Anterior cingulate cortex (tissue), 58 donors: Measurements from ENCODE around the gene CASP8AP2.
"Not testable (repeated sequence)": the region's sequence is repeated elsewhere in the genome, so short reads cannot be mapped to it uniquely, and the experiment has no call there.

Experiments used
- DNase-seq, 58 donors: peaks; one replicate each; lab custom pipeline; 2025; lab: John Stamatoyannopoulos, UW

Gene CASP8AP2

DNA sequence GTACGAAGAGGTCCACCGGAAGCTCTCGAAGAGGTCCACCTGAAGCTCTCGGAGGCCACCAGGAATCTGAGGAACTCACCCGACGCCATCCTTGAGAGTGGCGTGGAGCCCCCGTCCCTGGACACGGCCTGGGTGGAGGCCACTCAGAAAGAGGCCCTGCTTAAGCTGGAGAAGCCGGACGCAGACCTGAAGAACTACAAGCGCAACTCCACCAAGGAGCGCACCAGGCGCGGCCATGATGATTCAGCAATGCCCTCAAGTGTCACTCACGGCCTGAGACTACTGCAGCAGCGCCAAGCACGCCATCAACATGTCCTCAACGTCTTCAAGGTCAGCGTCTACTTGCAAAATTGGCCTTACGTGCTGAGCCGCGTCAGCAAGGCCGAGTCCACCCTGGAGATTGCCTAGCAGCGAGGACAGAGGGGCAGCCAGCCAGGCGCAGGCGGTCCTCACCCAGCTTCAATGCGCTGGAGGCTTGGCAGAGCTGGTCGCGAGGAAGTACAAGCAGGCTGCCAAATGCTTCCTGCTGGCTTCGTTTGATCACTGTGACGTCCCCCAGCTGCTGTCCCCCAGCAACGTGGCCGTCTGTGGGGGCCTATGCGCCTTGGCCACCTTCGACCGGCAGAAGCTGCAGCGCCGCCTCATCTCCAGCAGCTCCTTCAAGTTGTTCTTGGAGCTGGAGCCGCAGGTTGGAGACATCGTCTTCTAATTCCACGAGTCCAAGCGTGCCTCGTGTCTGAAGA lies 56.9 kb downstream of the CASP8AP2 start:
- no peak for DNase-seq

- no peak for DNase-seq
Observed at GRCh38 chr6:89887452-89888137, 57.9 kb downstream of the CASP8AP2 start.

GRCh38 chr6:89888138-89888514 lies 58.4 kb downstream of the CASP8AP2 start:
- no peak for DNase-seq

DNA sequence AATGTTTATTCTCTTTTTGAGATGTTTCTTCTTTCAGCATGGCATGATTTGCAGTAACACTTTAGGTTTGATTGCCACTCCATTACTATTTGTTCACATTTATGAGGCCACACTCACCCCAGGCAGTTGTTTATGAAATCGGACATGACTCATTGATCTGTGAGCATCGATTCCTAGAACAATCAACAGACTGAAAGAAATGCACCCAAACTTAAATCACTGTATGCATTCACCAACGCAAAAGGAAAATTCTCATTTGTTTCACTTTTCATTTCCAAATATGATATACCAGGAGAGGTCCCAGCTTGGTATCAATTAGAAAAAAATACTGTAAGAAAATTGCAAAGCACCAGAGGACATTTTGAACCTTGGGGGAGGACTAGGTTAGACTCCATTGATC lies 59.2 kb downstream of the CASP8AP2 start:
- DNase-seq, result no peak

DNA sequence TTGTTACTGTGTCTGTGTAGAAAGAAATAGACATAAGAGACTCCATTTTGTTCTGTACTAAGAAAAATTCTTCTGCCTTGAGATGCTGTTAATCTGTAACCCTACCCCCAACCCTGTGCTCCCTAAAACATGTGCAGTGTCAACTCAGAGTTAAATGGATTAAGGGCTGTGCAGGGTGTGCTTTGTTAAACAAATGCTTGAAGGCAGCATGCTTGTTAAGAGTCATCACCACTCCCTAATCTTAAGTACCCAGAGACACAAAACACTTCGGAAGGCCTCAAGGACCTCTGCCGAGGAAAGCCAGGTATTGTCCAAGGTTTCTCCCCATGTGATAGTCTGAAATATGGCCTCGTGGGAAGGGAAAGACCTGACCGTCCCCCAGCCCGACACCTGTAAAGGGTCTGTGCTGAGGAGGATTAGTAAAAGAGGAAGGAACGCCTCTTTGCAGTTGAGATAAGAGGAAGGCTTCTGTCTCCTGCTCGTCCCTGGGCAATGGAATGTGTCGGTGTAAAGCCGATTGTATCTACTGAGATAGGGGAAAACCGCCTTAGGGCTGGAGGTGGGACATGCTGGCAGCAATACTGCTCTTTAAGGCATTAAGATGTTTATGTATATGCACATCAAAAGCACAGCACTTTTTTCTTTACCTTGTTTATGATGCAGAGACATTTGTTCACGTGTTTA lies 61.3 kb downstream of the CASP8AP2 start:
- not testable (repeated sequence) for DNase-seq

- DNase-seq, result not testable (repeated sequence)
Observed at GRCh38 chr6:89892577-89892976, 62.9 kb downstream of the CASP8AP2 start.

DNA sequence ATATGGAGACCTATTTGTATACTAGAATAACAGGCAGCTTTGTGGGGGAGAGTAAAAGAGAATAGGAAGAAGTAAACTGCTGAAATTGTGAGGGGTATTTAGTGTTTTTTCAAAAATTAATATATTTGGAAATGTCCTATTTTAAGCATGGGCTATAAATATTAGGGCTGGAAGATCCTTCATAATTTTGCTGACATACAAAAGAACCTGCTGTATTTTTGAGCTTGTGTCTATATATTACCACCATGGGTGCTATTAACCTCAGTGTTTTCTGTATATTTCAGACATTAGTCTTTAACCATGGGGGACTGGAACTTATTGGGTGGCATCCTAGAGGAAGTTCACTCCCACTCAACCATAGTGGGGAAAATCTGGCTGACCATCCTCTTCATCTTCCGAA lies 64.5 kb downstream of the CASP8AP2 start, which contains the start of gene GJA10:
GJA10 (plus strand) TSS at position 301 of the 400 bp plus-strand sequence; CDS start at position 301, 0 bp downstream.
- DNase-seq, result no peak

DNA sequence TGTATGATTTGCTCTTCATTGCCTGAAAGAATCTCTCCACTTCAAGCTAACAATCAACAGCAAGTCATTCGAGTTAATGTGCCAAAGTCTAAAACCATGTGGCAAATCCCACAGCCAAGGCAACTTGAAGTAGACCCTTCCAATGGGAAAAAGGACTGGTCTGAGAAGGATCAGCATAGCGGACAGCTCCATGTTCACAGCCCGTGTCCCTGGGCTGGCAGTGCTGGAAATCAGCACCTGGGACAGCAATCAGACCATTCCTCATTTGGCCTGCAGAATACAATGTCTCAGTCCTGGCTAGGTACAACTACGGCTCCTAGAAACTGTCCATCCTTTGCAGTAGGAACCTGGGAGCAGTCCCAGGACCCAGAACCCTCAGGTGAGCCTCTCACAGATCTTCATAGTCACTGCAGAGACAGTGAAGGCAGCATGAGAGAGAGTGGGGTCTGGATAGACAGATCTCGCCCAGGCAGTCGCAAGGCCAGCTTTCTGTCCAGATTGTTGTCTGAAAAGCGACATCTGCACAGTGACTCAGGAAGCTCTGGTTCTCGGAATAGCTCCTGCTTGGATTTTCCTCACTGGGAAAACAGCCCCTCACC lies 65.7 kb downstream of the CASP8AP2 start:
- DNase-seq, result no peak

DNA sequence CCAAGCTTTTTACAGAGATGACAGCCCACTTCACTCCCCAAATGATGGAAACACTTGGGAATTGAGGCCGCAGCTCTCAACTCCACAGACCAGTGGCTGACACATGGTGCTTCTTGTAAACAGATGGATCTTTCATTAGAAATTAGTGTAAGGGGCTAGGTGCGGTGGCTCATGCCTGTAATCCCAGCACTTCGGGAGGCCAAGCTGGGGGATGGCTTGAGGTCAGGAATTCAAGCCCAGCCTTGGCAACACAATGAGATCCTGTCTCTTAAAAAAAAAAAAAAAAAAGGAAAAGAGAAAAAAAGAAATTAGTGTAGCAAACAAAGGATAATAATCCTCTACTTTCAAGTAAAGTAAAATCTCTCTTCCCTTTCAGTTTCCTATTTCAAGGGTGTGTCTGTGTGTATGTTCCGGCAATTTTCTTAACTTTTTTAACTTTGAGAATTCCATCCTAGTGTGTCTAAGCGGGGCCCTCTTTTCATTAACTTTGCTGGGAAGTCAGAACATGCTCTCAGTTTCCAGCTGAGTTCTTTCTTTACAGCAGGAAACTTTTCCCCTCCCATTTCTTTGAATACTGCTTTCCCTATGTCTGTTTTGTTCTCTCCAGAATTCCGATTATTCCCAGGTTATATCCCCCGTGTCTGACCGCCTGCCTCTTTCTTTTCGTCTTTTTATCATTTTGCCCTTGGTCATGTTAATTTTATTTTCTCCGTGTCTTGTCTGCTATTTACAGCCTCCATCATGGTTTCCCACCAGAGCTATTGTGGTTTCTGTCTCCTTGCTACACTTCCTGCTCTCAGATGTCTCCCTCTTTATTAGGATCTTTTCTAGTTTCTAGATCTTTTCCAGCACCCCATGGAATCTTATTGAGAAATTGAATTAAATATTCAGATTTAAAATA lies 80.6 kb downstream of the CASP8AP2 start:
- DNase-seq, result not testable (repeated sequence)

GRCh38 chr6:89910902-89911240 lies 81.2 kb downstream of the CASP8AP2 start:
- no peak for DNase-seq

DNA sequence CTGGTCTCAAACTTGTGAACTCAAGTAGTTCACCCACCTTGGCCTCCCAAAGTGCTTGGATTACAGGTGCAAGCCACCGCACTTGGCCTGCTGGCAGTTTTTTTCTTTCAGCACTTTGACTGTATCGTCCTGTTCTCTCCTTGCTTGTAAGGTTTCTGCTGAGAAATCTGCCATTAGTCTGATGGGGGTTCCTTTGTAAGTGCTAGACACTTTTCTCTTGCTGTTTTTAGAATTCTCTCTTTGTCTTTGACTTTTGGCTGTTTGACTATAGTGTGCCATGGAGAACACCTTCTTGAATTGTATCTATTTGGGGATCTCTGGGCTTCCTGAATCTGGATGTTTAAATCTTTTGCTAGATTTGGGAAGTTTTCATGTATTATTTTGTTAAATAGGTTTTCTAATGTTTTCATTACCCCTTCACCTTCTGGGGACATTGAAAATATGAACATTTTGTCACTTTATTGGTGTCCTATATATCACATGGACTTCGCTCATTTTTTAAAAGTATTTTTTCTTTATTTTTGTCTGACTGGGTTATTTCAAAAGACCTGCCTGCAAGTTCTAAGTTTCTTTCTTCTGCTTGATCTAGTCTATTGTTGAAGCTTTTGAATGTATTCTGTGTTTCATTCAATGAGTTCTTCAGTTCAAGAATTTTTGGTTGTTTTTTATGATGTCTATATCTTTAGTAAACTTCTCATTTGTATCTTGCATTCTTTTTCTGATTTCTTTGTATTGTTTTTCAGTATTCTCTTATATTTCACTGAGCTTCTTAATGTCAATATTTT lies 86.6 kb downstream of the CASP8AP2 start:
- no peak for DNase-seq

DNA sequence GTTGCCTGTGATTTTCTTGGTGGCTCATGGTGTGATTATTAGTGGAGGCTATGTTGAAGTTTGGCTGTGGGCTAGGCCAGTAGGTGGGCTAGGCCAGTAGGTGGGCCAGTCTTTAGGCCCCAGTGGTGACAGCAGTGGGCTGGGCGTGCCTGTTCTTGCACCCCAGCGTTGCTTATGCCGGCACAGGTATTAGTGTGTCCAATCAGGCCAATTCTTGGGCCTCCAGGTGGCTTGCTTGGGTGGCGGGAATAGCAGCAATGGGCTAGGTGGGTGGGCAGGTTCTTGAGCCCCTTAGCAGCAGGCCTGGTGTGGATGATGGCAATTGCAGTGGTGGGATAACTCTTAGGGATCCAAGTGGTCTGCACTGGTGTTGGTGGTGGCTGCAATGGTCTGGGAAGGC lies 87.5 kb downstream of the CASP8AP2 start:
- no peak for DNase-seq

- no peak for DNase-seq
Observed at GRCh38 chr6:89917801-89918366, 88.2 kb downstream of the CASP8AP2 start.
